HEK293 (cell line): Measurements from ENCODE around the gene PLA2G4C.
A peak's percentile ranks its signal among the peaks of the same experiment; 100 is the strongest.

ENCODE experiments used
- GLI4 ChIP-seq: fragments of 450-650 bp; formaldehyde crosslinking; IDR thresholded peaks from 2 replicates; pipeline ENCODE4 v1.5.1; 2016; ENCODE audit warnings: missing biosample characterization, missing genetic modification characterization
- GLIS1 ChIP-seq: fragments of 450-650 bp; formaldehyde crosslinking; IDR thresholded peaks from 2 replicates; pipeline ENCODE4 v1.5.1; 2016; ENCODE audit warnings: missing biosample characterization, missing genetic modification characterization
- HIC1 ChIP-seq: fragments of 450-650 bp; formaldehyde crosslinking; IDR thresholded peaks from 2 replicates; pipeline ENCODE4 v1.5.1; 2016; ENCODE audit warnings: missing biosample characterization, missing genetic modification characterization
- PATZ1 ChIP-seq: fragments of 450-650 bp; formaldehyde crosslinking; IDR thresholded peaks from 2 replicates; pipeline ENCODE4 v1.5.1; 2016; ENCODE audit warnings: missing biosample characterization, missing genetic modification characterization
- PRDM1 ChIP-seq: fragments of 450-650 bp; formaldehyde crosslinking; IDR thresholded peaks from 2 replicates; pipeline ENCODE4; 2016; ENCODE audit warnings: missing biosample characterization, missing genetic modification characterization
- TRIM28 ChIP-seq: IDR thresholded peaks from 2 replicates; pipeline ENCODE4 v1.6.1; 2011; ENCODE audit warnings: low read length, control low read depth, borderline replicate concordance
- ZBTB10 ChIP-seq: fragments of 450-650 bp; formaldehyde crosslinking; IDR thresholded peaks from 2 replicates; pipeline ENCODE4 v1.5.1; 2016; ENCODE audit warnings: missing biosample characterization, missing genetic modification characterization
- ZBTB26 ChIP-seq: fragments of 450-650 bp; formaldehyde crosslinking; optimal IDR thresholded peaks from 2 replicates; pipeline ENCODE3; 2016; ENCODE audit warnings: missing biosample characterization, mild to moderate bottlenecking, missing genetic modification characterization
- ZNF18 ChIP-seq: fragments of 450-650 bp; formaldehyde crosslinking; IDR thresholded peaks from 2 replicates; pipeline ENCODE4 v1.5.1; 2016; ENCODE audit warnings: missing biosample characterization, missing genetic modification characterization
- ZNF2 ChIP-seq: fragments of 450-650 bp; formaldehyde crosslinking; IDR thresholded peaks from 2 replicates; pipeline ENCODE4 v1.5.1; 2016; ENCODE audit warnings: missing biosample characterization, missing genetic modification characterization
- ZNF221 ChIP-seq: fragments of 450-650 bp; formaldehyde crosslinking; IDR thresholded peaks from 2 replicates; pipeline ENCODE4 v1.5.1; 2017; ENCODE audit warnings: missing biosample characterization, missing genetic modification characterization, borderline replicate concordance
- ZNF280D ChIP-seq: fragments of 450-650 bp; formaldehyde crosslinking; IDR thresholded peaks from 2 replicates; pipeline ENCODE4 v1.5.1; 2016; ENCODE audit warnings: missing biosample characterization, missing genetic modification characterization
- ZNF350 ChIP-seq: fragments of 450-650 bp; formaldehyde crosslinking; IDR thresholded peaks from 2 replicates; pipeline ENCODE4 v1.5.0; 2017; ENCODE audit warnings: missing biosample characterization, mild to moderate bottlenecking, missing genetic modification characterization
- ZNF449 ChIP-seq: fragments of 450-650 bp; formaldehyde crosslinking; IDR thresholded peaks from 2 replicates; pipeline ENCODE4 v1.5.1; 2017; ENCODE audit warnings: missing biosample characterization, mild to moderate bottlenecking, missing genetic modification characterization, moderate library complexity
- ZNF639 ChIP-seq: fragments of 450-650 bp; formaldehyde crosslinking; IDR thresholded peaks from 2 replicates; pipeline ENCODE4 v1.5.1; 2016; ENCODE audit warnings: missing biosample characterization, missing genetic modification characterization
- ZNF658 ChIP-seq: fragments of 450-650 bp; formaldehyde crosslinking; IDR thresholded peaks from 2 replicates; pipeline ENCODE4; 2016; ENCODE audit warnings: missing biosample characterization, missing genetic modification characterization
- ZNF747 ChIP-seq: fragments of 450-650 bp; formaldehyde crosslinking; IDR thresholded peaks from 2 replicates; pipeline ENCODE4 v1.5.1; 2016; ENCODE audit warnings: missing biosample characterization, missing genetic modification characterization

The PLA2G4C gene

GRCh38 chr19:48102870-48103751 lies 7.5 kb downstream of the PLA2G4C start (continued):
- no peak for TF ChIP-seq ZNF2 (tag by site-specific recombination)
- no peak for TF ChIP-seq PRDM1 (tag by site-specific recombination)
- TF ChIP-seq PATZ1 (tag by site-specific recombination), result no peak
- no peak for TF ChIP-seq ZNF449 (tag by site-specific recombination)
- no peak for TF ChIP-seq GLI4 (tag by site-specific recombination)
- TF ChIP-seq ZNF350 (tag by site-specific recombination), result 0 out of 2 replicates have a peak, but pooled peaks have one; percentile 25
- no peak for TF ChIP-seq ZNF221
- no peak for TF ChIP-seq TRIM28
- no peak for TF ChIP-seq HIC1
- TF ChIP-seq ZNF658 (tag by site-specific recombination), result no peak
- TF ChIP-seq ZBTB10 (tag by site-specific recombination), result 0 out of 2 replicates have a peak, but pooled peaks have one; percentile 37
- no peak for TF ChIP-seq ZNF280D (tag by site-specific recombination)
- peak; percentile 38; the same call in 1 of the 2 replicates for TF ChIP-seq GLIS1 (tag by site-specific recombination)
- no peak for TF ChIP-seq ZNF747 (tag by site-specific recombination)
- TF ChIP-seq ZNF18, result no peak
- no peak for TF ChIP-seq ZBTB26 (tag by site-specific recombination)
- no peak for TF ChIP-seq ZNF639 (tag by site-specific recombination)
